GM19397 (cell line): ENCODE data around the gene MRPS12.

Experiments
- ATAC-seq: cut with Tn5 transposase; IDR thresholded peaks from one replicate; pipeline ENCODE4 v1.9.1; 2021; ENCODE audit warnings: mild to moderate bottlenecking, moderate library complexity; ENCODE audit not compliant: unreplicated experiment

The MRPS12 gene

DNA sequence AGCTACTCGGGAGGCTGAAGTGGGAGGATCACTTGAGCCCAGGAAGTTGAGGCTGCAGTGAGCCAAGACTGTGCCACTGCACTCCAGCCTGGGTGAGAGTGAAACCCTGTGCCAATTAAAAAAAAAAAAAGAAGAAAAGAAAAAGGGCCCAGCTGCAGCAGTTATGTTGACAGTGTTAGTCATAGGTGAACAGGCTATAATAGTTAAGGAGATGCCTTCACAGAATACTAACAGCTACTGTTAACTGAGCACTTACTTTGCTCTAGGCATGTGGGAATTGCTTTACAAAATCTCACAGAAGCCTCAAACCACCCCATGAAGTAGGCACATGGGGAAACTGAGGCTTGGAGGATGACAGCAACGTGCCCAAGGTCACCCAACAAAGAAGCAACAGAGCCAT, 40.9 kb downstream of the MRPS12 start:
- no peak for ATAC-seq

DNA sequence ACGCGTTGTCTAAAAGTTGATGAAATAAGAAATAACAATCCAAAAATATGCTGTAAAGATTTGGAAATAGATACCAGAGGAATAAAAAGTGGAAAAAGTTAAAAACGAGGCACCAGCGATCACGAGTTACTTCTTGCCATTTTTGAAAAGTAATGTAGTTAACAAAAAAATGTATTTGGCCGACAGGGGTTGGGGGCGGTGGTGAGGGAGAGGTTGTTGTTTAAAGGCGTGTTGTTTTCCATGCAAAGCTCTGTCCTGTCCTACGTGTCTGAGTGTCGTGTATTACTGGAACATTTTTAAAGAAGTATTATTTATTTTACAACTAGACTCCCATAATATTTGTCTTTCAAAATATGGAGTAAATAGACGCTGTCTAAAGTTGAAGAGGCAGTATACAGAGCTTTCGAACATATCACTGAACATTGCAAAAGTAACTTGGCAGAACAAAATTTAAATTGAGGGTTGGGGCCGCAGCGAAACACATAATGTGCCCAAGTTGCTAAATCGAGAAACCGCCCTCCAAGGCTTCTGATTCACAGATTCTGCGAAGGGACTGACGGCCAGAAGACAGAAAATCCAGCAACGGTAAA, 44.0 kb downstream of the MRPS12 start:
- no peak for ATAC-seq

DNA sequence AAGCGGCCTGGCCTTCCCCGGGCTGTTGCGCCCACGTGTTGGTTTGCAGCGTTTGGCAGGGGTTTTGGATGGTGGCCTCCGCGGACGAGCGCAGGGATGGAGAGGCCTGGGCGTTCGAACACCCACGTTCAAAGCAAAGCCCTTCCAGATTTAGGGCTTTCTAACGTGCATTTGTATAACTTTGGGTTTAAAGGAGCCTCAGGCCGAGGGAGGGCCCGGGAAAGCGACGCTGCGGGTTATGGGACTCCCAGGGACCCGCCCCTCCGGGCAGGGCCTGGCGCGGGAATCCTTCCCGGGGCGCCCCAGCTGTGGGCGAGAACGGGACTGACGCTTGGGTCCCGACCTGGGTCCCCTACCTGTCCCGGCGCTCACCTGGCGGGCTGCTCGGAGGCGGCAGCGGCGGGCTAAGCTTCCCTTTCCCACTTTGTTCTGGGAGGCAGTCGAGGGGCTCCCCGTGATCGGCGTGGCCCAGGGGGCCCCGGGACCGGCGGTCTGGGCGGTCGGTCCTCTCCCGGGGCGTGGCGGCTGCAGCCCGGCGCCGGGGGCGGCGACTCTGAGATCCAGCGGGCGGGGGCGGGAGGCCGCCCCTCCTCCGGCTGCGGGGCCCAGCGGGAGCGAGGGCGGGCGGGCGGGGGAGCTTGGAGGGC, 44.6 kb downstream of the MRPS12 start, which contains the start of gene FBXO17:
Gene FBXO17, minus strand, starts transcription at position 529 of the 647 bp plus-strand sequence. CDS start 25,423 bp downstream, outside the sequence.
- ATAC-seq, result no peak

DNA sequence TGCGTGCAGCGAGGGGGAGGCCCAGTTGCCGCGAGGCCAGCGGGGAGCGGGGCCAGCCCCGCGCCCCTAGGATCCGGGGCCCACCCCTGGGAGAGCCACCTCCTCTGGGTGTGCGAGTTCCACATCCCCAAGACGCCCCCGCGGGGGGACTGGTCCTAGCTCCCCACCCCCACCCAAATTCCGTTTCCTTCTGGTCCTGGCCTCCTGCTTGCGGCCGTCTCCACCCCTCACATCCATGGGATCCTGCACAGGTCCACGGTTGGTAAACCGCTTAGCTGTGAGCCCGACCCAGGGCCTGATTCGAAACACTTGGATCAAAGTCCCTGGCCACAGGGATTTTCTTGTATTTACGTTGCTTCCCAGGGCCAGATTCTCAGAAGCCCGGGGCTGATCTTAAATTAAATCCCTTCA, 45.1 kb downstream of the MRPS12 start:
- ATAC-seq, result no peak

DNA sequence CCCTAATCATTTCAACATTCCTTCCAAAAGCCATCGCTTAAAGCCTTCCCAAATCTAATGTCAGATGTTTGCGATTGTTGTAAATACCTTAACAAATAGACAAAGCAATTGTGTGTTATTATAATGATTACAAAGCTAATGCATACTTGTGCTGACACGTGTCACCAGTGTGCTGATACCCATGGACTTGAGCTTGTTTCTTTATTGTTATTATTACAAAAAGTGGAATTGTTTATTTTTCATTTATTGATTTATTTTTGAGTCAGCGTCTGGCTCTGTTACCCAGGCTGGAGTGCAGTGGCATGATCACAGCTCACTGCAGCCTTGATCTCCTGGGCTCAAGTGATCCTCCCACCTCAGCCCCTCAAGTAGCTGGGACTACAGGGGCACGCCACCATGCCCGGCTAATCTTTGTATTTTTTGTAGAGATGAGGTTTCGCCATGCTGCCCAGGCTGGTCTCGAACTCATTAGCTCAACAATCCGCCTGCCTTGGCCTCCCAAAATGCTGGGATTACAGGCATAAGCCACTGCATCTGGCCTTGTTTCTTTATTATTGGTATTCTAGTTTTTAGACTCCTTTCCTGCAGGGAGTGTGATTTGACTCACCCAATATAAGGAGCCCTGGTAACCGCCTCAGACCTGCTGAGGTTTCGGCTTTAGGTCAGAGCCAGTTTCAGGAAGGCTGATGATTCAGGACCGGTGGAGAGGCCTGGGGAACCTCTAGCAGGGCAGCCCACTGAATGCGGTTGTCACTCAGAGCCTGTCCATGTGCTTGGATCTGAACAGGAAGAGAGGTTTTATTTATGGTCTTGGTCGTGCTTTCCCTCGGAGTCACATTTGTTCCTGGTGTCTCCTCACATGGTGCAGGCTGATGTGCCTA, 46.9 kb downstream of the MRPS12 start:
- ATAC-seq, result no peak

DNA sequence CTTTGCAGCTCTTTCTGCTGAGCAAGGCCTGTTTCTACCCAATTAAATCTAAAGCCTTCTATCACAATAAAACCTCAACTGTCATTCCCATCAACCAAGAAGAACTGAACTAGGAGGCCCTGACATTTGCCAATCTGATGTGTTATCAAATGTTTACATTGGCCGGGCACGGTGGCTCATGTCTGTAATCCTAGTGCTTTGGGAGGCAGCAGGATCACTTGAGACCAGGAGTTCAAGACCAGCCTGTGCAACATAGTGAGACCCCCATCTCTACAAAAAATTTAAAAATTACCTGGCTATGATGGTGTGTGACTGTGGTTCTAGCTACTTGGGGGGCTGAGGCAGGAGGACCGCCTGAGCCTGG, 47.6 kb downstream of the MRPS12 start:
- no peak for ATAC-seq

DNA sequence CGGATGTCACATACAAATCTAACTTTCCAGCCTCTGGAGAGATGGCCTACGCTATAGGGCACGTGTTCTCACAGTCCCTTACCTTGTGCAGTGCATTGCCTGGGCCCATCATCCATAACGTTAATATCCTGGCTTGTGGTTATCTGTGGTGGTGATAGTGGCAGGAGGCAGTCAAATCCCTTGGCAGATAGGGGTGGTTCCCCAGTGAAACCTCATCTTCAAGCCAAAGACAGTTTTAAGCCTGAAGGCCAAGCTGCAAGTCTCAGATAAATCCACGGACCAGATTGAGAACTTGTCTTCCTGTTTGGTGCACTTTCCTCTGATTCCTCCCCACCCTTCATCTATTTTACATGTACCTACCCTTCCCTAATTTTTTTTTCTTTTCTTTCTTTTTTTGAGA, 49.1 kb downstream of the MRPS12 start:
- ATAC-seq, result no peak

DNA sequence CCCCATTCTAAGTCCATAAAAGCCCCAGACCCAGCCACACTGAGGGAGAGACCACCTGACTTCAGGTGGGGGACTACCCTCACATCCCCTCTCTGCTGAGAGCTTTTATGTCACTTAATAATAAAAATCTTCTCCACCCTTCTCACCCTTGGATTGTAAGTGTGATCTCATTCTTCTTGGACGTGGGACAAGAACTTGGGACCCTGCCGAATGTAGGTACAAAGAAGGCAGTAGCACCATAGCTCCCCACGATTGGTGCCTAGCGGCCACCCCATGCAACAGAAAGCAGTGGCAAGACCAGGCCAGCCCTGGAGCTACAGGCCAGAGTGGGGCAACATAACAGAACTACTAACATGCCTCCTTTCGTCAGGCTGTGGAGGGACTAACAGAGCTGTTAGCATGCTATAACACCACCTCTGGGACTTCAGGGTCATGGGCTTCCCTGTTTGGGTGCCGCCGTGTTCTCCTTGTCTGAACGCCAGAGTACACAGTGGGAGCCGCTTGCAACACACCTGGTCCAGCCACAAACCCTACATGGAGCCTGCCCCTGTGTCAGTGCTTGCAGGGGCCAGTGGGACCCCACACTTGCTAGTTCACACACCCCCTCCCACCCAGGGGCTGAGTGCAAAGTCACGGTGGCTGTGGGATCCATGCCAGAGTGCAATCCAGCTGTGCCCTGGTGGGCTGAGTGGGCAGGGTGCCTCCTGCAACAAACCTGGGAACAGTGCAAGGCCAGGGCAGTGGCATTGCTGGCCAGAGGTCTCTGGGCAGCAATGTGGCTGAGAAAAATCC, 50.0 kb downstream of the MRPS12 start:
- ATAC-seq, result no peak
